HG02870 (cell line): ENCODE data around the gene TMC1.
"Not testable (repeated sequence)": the region's sequence is repeated elsewhere in the genome, so short reads cannot be mapped to it uniquely, and the experiment has no call there.

Experiments used
- ATAC-seq: cut with Tn5 transposase; IDR thresholded peaks from one replicate; pipeline ENCODE4 v1.9.1; 2021; ENCODE audit warnings: mild to moderate bottlenecking, moderate library complexity; ENCODE audit not compliant: unreplicated experiment

Gene TMC1

DNA sequence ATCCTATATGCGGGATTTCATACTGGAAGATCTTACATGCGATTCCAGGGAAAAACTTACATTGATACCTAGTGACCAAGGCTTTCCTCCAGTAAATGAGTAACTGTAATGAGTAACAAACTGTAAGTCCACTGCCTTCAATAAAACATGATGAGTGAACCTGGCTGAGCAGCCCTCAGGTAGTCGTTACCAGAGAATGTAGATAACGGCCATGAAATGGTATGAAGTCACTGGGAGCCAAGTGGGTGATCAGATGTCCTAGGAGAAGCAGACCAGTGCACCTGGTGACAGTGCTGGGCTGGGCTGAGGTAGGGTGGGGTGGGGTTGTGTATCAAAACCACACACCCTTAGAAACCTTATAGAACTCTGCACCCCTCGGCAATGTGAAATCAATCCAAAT, 227.9 kb downstream of the TMC1 start:
- no peak for ATAC-seq

DNA sequence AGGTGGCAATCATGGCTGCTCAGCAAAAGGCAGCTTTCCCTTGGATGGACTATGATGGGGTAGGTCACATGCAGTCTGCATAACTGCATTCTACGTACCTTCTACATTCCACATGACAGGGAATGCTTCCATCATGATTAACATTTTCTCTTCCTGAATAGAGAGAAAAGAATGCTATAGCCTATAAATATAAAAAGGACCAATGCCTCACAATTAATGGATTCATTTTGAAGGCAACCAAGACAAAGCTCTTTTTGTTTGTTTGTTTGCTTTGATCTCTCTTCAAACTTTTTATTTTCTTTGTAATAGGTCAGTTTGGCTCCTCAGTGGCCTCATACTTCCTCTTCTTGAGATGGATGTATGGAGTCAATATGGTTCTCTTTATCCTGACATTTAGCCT, 230.1 kb downstream of the TMC1 start:
- no peak for ATAC-seq

DNA sequence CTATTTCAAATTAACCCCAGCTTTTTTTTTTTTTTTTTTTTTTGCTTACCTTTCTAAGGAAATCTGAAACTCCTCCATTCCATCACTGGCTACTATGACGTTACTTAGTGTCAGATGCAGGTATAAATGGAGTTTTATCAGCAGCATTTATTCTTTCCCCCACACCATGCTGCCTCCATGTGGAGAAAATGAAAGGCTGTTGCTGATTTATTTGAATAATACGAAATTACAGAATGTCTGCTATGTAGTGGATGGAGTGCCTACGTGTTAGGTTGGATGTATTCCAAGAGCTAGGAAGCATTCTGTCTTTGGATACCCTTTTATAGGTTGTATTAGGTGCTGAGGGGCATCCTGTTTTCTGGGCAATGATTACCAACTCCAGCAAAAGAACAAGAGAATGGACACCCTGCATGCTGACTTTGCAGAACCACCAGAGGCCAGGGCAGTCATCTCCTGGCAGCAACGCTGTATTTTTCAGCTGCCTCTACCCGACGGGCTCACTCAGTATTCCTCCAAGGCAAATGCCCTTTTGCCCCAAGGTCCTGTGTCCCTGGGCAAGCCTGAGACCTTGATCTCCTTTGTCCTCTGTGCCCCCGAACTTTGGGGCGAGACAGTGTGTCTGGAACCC, 232.0 kb downstream of the TMC1 start:
- ATAC-seq = no peak

DNA sequence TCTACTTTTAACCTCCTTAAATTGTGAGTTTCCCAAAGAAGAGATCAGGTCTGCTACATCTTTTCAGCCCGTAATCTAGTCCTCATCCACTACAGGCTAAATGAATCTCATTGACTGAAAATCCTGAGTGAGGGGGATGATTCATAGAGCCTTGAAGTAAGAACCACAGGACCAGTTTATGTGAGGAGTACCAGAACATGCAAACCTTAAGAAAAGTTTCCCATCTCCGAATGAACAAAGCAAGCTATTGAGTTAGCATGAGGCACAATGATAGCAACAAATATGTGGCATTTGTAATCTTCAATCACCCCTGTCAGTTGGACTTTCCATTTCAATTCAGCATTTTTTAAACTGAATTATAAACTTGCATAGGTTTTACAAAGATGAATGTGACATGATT, 234.4 kb downstream of the TMC1 start:
- ATAC-seq = no peak

DNA sequence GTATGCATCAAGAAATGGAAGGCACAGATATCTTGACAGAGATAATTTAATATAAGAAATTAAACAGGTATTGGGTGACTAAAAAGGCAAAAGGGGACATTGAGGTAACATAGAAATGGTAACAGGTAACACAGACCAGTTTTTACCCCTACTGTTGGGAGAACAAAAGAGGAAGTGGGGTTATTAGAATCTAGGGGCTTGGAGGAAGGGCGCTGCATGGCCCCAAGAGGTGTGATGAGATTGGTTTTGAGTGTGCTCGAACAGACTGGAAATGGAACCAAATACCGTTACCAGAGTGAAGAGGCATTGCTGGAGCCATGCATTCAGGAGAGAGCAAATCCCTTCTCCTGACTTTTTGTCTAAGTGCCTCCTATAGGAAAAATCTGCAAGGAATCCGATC, 237.5 kb downstream of the TMC1 start:
- no peak for ATAC-seq

DNA sequence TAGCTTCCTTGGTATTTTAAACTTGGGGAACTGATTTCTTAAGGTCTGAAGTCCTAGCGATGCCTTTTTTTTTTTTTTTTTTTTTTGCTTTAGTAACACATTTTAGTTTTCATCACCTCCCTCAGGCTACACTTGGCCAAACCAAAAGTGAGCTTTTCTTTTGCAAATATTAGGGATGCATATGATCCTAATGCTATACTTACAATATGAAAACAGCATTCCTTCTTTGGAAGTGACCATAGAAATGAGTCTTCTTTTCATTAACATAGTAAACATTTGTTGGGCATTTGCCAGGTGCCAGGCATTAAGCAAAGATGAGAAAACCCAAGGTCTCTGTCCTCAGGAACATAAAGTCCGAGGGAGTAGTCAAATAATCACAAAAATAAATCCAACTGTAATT, 241.6 kb downstream of the TMC1 start:
- no peak for ATAC-seq

DNA sequence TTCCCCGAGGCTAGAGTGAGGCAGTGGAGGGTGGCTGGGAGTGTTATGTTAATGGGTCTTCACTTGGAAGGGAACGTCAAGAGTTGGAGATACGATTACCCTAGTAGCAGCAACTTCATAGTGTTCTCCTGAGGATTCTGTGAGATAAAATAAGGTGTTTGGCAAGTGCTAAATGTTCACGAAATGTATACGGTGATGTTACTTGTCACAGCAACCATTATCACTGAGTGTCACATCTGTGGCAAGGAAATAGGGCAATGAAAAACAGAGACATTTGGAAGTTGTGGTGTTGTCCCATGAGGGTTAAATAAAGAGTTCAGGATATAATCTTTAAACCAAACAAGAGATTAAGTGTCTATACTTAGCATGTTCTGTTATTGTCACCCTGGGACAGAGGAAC, 248.1 kb downstream of the TMC1 start:
- ATAC-seq = no peak

DNA sequence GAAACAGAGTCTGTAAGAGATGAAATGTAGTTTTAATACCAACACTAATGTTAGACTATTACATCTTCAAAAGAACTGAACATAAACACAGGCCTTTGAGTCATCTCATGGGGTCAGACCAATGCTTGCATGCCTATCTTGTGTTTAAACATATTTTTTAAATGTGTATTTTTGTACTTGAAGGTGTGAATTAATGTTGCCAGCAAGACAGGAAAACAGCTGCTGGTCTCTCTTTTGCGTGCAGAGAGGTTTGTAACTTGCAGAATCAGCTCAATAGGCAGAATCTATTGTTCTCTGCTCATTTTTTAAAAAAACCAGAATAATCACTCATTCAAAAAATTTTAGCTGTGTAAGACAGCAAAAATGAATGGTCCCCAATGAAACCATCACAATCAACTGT, 251.3 kb downstream of the TMC1 start:
- ATAC-seq = no peak

DNA sequence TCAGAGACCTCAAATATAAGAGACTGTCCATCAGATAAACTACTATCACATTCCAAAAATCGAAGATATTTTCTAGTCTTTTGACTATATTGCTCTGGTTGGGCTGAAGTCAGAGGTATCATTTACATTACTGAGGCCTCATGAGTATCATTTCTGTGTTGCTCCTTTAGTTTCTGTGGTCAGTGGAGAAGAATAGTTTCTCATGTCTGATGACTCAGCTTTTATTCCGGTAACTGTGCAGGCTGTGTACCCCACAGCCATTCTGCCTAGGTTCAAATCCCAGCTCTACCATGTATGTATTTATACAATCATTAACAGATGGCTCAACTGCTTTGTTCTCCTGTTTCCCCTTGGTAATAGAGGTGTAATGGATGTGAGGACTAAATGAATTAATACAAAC, 252.2 kb downstream of the TMC1 start:
- ATAC-seq = peak; percentile 64

DNA sequence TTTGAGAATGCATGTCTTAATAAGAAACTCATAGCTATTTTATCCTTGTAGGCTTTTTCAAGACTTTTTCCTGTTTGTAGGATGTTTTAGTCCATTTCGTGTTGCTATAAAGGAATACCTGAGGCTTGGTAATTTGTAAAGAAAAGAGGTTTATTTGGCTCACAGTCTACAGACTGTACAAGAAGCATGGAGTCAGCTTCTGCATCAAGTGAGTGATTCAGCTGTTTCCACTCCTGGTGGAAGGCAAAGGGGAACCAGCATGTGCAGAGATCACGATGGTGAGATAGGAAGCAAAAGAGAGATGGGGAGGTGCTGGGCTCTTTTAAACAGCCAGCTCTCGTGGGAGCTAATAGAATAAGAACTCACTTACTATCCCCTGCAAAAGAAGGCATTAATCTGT, 254.2 kb downstream of the TMC1 start:
- ATAC-seq = no peak

DNA sequence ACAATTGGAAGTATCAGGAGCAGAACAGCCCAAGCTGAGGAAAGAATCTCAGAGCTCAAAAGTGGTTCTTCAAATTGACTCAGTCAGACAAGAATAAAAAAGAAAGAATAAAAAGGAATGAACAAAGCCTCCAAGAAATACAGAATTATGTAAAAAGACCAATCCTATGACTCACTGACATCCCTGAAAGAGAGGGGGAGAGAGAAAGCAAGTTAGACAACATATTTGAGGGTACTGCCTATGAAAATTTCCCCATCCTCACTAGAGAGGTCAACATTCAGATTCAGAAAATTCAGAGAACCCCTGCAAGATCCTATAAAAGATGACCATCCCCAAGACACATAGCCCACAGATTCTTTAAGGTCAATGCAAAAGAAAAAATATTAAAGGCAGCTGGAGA, 258.2 kb downstream of the TMC1 start:
- ATAC-seq = no peak

DNA sequence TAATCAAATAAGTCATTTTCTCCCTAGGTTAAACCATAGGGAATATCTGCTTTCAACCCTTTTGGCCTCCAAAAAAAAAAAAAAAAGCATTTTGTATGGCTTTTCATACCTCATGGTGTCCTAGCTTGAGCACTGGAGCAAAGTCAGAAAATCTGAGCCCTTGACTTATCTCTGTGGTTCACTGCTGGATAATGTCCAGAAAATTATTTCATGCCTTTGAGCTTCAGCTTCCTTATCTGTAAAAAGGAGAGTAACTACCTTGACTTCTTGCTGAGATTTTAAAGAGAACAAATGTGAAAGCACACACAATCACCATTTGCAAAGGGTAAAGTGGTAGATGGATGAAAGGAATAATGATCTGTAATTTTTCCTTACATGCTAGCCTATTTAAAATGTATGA, 265.5 kb downstream of the TMC1 start:
- ATAC-seq = no peak

DNA sequence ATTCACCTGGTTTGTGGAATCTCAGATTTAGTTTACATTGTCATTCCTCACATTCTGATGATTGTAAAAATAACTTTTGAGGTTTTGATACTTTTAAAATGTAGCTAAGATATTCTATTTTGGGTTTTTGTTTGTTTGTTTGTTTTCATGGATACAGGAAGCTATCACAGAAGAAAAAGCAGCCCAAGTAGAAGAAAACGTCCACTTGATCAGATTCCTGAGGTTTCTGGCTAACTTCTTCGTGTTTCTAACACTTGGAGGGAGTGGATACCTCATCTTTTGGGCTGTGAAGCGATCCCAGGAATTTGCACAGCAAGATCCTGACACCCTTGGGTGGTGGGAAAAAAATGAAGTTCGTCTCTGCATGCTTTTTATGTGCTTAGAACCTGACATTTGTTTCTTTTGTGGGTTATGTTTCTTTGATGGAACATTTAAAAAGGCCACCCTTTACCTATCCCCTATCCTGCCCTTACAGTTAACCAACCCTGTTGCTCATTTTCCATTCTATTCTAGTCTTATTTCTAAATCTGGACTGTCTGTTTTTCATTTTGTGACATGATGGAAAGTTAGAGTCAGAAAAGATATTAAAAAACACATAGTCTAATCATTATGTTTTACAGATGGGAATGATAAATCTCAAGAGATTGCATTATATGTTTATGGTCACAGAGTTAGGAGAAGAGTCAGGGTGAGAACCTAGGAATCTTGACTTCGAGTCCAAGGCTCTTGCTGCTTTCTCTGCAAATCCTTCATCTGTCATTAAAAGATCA, 267.7 kb downstream of the TMC1 start:
- ATAC-seq = no peak

DNA sequence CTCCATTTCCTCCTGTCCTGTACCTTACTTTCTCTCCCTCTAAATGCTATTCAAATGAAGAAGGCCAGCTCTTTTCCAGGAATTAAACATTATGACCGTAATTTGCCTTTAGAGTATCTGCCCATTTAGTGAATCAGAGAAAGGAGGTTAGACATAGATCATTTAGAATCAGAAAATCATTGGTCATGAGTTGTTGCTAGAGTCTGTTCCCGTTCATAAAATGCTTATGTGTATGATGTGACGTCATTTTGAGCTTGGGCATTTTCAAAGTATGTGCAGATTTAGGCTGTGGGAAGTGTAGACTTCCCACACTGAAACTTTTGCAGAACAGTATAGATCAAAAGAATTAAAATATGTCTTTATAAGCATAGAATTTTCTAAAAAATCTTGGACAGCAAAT, 268.5 kb downstream of the TMC1 start:
- no peak for ATAC-seq

DNA sequence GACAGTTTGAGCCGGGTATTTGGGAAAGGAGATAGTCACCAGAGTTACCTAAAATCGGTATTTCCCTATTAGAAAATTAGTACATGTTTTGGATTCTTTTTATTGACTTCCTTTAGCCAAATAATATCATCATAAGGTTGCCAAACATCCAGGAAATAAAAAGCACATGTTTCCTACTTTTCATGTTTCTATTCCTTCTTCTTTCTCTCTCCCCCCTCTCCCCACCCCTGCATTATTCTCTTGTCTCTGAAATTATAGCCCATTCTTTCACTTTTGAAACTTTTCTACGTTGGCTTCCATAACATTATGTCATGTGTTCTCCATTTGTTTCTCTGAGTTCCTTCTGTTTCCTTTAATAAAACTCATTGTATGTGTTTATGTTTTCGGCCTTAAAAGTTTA, 269.6 kb downstream of the TMC1 start:
- ATAC-seq = no peak

DNA sequence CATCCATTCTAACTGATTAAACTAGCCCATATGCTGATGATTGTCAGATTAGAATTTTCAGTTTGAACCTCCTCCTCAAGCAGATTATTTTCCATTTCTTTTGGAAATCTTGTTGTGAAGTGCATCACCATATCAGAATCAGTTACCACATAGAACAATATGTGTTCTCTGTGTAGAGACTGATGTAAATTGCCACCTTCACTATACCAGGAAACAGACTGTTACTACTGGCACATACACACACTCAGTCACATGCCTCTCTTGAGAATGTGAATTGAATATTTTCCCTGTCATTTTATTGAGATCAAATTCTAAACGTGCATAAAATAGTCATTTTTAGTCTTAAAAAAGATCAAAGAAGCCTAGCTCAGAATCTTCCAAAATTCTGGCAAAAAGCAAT, 270.0 kb downstream of the TMC1 start:
- ATAC-seq = no peak

DNA sequence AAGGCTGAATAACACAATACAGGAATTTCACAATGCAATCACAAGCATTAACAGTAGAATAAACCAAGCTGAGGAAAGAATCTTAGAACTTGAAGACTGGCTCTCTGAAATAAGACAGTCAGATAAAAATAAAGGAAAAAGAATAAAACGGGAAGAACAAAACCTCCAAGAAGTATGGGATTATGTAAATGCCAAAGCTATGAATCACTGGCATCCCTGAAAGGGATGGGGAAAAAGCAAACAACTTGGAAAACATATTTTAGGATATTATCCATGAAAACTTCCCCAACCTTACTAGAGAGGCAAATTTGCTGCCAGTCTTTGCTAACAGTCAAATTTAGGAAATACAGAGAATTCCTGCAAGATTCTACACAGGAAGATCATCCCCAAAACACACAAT, 273.5 kb downstream of the TMC1 start:
- no peak for ATAC-seq

DNA sequence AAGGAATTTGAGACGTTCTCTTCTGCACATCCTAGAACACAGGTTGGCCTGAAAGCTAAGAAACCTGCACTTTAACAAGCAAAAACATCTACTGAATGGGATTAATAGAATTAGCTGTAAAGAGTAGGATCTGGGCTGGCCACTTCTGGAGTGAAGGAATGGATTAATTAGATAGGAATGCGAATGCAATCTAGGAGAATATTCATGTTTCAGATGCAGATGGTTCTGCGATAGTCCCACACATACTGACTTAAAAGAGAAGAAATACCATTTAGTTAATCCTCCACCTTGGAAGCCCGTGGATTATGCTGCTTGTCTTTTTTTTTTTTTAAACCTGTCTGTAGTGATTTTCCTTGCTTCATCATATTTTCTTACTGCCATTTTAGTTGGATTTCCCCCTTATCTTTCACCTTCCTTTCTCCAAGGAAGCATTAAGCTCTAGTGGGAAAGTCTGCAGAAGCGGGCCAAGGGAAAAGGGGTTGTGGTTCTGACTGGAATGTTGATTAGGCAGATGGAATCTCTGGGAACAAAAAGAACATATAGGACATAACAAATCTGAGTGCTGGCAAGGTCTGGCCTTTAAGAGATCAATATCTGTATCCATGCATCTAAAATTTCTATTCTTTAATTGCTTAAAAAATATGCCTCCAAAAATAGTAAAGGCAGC, 279.1 kb downstream of the TMC1 start:
- no peak for ATAC-seq

DNA sequence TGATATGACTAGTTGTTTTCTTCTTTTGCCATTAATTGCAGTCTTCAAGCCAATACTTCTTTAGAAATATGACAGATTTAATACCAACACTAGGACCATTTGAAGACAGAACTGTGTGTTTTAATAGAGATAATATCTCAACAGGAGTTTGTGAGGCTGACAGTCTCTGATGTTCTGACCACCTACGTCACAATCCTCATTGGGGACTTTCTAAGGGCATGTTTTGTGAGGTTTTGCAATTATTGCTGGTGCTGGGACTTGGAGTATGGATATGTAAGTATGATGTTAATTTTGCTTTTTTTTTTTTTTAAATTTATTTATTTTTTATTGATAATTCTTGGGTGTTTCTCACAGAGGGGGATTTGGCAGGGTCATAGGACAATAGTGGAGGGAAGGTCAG, 283.8 kb downstream of the TMC1 start:
- ATAC-seq = no peak

DNA sequence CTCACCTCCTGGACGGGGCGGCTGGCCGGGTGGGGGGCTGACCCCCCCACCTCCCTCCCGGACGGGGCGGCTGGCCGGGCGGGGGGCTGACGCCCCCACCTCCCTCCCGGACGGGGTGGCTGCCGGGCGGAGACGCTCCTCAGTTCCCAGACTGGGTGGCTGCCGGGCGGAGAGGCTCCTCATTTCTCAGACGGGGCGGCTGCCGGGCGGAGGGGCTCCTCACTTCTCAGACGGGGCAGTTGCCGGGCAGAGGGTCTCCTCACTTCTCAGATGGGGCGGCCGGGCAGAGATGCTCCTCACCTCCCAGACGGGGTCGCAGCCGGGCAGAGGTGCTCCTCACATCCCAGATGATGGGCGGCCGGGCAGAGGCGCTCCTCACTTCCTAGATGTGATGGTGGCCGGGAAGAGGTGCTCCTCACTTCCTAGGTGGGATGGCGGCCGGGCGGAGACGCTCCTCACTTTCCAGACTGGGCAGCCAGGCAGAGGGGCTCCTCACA, 285.0 kb downstream of the TMC1 start:
- ATAC-seq = not testable (repeated sequence)

DNA sequence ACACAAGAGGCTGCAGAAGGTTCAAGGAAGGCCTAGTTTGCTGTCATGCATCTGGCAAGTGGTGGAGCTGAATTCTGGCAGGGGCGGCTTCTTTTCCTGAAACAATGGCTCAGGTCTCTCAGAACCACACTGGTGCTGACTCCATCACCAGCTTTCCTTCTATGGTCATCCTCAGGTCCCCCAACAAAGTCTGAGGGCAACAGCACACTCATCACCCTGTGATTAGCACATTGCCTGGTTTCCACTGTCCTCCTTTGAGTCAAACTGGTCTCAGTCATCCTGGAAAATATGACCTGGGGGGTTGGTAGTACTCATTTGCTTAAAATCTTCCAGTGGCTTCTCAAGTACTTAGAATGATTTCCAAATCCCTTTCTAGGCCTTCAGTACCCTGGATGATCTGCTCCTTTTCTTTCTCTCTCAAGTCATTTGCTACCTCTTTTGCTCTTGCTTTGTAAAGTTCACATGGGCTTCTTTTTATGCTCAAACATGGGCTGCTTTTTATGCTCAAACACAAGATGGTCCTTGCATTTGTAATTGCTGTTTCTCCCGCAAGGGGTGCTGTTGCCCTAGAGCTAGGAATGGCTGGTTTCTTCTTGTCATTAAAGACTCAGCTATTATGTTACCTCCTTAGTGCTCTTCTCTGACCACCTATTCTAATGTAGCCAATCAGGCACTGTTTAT, 286.5 kb downstream of the TMC1 start:
- no peak for ATAC-seq

DNA sequence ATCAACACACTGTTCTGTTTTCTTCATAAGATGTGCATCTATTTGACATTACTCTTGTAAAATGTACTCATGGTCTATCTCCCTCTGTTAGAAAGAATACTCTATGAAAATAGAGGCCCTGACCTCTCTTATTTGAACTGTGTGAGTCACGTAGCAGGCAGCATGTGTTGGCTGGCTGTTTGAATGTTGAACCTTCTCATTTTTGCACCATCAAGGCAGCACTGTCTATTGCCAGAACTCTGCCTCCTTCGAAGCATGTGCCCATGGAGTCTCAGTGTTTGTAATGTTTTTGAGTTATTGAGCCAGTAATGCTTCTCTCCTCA, 287.0 kb downstream of the TMC1 start:
- ATAC-seq = no peak
